HepG2 (cell line): ENCODE measurements around the gene LOXL3. TPM values are rescaled to one million over a fixed set of nuclear protein-coding genes. Genes with fewer than 3 reads are reported as not detected.

Experiments used
- AFF4 ChIP-seq: sonication (generic); formaldehyde crosslinking; IDR thresholded peaks from 2 replicates; pipeline ENCODE4 v1.4.0; 2020; ENCODE audit warnings: missing genetic modification reagents
- AGO1 ChIP-seq: fragments of 200-400 bp; formaldehyde crosslinking; IDR thresholded peaks from 2 replicates; pipeline ENCODE4 v1.6.1; 2017; ENCODE audit warnings: mild to moderate bottlenecking, low read depth, low read length, moderate library complexity; ENCODE audit not compliant: poor library complexity, severe bottlenecking
- AKAP8 ChIP-seq: sonication (generic); formaldehyde crosslinking; IDR thresholded peaks from 2 replicates; pipeline ENCODE4 v1.5.1; 2020; ENCODE audit warnings: mild to moderate bottlenecking, missing genetic modification reagents
- ASH2L ChIP-seq: fragments of 300-600, 200-600 bp; sonication (generic); IDR thresholded peaks from 2 replicates; pipeline ENCODE4 v1.7.0; 2017; ENCODE audit warnings: low read depth, mild to moderate bottlenecking, moderate library complexity, mixed read lengths, low read length; ENCODE audit not compliant: insufficient read length
- BRCA1 ChIP-seq: sonication (generic); formaldehyde crosslinking; IDR thresholded peaks from 2 replicates; pipeline ENCODE4 v1.4.0; 2020; ENCODE audit warnings: missing genetic modification reagents
- BRF2 ChIP-seq: sonication (generic); formaldehyde crosslinking; IDR thresholded peaks from 2 replicates; pipeline ENCODE4 v1.8.1; 2022; ENCODE audit warnings: mild to moderate bottlenecking, missing genetic modification reagents
- GLI4 ChIP-seq: sonication (generic); formaldehyde crosslinking; IDR thresholded peaks from 2 replicates; pipeline ENCODE4 v1.5.1; 2020; ENCODE audit warnings: missing genetic modification reagents, mild to moderate bottlenecking, moderate library complexity, borderline replicate concordance
- HDAC2 ChIP-seq: sonication (generic); formaldehyde crosslinking; IDR thresholded peaks from 2 replicates; pipeline ENCODE4 v1.4.0; 2020; ENCODE audit warnings: missing genetic modification reagents
- PPARG ChIP-seq: conservative IDR thresholded peaks from 2 replicates; pipeline ENCODE4 v1.6.1; 2016; ENCODE audit warnings: missing biosample characterization, missing genetic modification reagents
- STAT5B ChIP-seq: sonication (generic); formaldehyde crosslinking; IDR thresholded peaks from 2 replicates; pipeline ENCODE4 v1.4.0; 2020; ENCODE audit warnings: missing genetic modification reagents
- THAP11 ChIP-seq: IDR thresholded peaks from 2 replicates; pipeline ENCODE4 v1.6.1; 2016; ENCODE audit warnings: missing biosample characterization, missing genetic modification reagents
- YEATS4 ChIP-seq: sonication (generic); formaldehyde crosslinking; IDR thresholded peaks from 2 replicates; pipeline ENCODE4 v1.4.0; 2020; ENCODE audit warnings: missing genetic modification reagents, borderline replicate concordance
- ZNF432 ChIP-seq: sonication (generic); formaldehyde crosslinking; IDR thresholded peaks from 2 replicates; pipeline ENCODE4 v1.5.0; 2020; ENCODE audit warnings: missing genetic modification reagents, mild to moderate bottlenecking, borderline replicate concordance
- ZNF441 ChIP-seq: sonication (generic); formaldehyde crosslinking; IDR thresholded peaks from 2 replicates; pipeline ENCODE4 v1.7.0; 2021; ENCODE audit warnings: missing genetic modification reagents, borderline replicate concordance
- ZNF569 ChIP-seq: sonication (generic); formaldehyde crosslinking; IDR thresholded peaks from 2 replicates; pipeline ENCODE4 v1.5.0; 2020; ENCODE audit warnings: mild to moderate bottlenecking, missing genetic modification reagents, moderate library complexity, borderline replicate concordance
- ZNF770 ChIP-seq: sonication (generic); formaldehyde crosslinking; IDR thresholded peaks from 2 replicates; pipeline ENCODE4 v1.5.0; 2020; ENCODE audit warnings: mild to moderate bottlenecking, missing genetic modification reagents
- ZSCAN31 ChIP-seq: sonication (generic); formaldehyde crosslinking; IDR thresholded peaks from 2 replicates; pipeline ENCODE4 v1.5.0; 2020; ENCODE audit warnings: low read depth, mild to moderate bottlenecking, missing genetic modification reagents
- polyA plus RNA-seq, 8 experiments: library from polyadenylated mRNA; depleted of rRNA in 3 of 8; stranded (reverse) in 7 of 8; unstranded in 1 of 8; fragments of >200 nt; fragmentation: Illumina TruSeq in 4 of 8; extraction: Trizol in 4 of 8; gene quantifications; 2 replicates each; pipeline versions ENCODE4 v1.2.1 to v1.2.3, GENCODE V29; 2011 to 2016; ENCODE audit warnings: low read depth in 4 of 8, missing spikeins in 1 of 8, mixed read lengths in 1 of 8; ENCODE audit not compliant: insufficient read depth in 1 of 8
- total RNA-seq, 5 experiments: library from RNA; depleted of rRNA; stranded (reverse); fragments of >200 nt; fragmentation: Illumina TruSeq; extraction: Trizol; gene quantifications; 2 replicates each; pipeline ENCODE4 v1.2.3, GENCODE V29; 2016; ENCODE audit warnings: low read depth in 1 of 5
- TF ChIP-seq, protein P1 (sequence below): IDR thresholded peaks from 2 replicates; pipeline ENCODE4 v1.6.1; 2016
- TF ChIP-seq, protein P2 (sequence below): sonication (generic); formaldehyde crosslinking; IDR thresholded peaks from 2 replicates; pipeline ENCODE4 v1.9.0; 2022; ENCODE audit warnings: low read depth, missing genetic modification reagents

The LOXL3 gene
- total and polyA plus RNA-seq, 2 of the 13 experiments (the other 11 are each of a cell fraction or from before 2014, with no cell fraction given): 0.55 to 6.5 TPM

DNA sequence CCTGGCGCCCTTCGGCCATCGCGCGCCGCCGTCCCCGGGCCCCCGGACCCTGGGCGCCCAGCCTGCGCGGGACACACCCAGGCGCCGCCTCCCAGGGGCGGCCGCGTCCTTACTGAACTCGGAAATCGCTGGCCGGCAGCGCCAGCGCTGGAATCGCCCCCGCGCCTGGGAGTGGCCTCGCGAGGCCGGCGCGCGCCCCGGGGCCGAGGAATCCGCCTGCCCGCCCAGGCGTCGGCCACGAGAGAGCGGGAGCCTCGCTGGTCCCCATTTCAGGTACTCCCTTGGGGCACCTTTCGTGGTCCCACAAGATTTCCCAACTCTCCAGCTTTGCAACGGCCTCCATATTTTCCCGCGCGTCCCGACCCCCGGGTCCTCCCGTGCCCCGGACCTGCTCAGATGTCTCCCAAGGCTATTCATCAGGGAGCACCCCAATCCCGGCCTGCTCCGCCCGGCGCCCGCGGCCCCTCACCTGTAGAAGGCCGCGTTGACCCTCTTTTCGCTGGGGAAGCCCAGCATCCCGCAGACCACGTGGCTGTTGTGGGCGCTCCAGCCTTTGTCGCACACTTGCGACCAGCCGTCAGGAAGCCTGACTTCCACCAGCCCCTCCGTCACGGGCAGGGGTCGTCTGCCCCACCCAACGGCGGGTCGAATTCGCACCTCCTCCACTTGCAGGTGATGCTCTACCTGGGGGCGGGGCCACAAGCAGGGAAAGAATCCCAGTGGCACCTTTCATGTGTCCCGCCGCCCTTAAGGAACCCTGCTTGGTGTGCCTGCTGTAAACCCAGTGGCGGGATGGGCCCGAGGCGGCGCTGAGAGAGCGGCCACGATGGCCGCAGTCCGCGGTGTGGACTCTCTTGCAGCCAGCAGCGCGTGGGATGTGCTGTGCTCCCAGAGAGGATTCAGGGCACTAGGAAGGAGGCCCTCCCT is 4.6 kb downstream of the LOXL3 start (continued):
- TF ChIP-seq THAP11 (CRISPR knock-in tag): peak; percentile 33; the same call in 1 of the 2 replicates
- no peak for TF ChIP-seq GLI4 (CRISPR knock-in tag)
- TF ChIP-seq ASH2L: no peak
- peak; percentile 80 for TF ChIP-seq YEATS4
- TF ChIP-seq PPARG: no peak
- no peak for TF ChIP-seq STAT5B (CRISPR knock-in tag)
- TF ChIP-seq ZSCAN31 (CRISPR knock-in tag): peak; percentile 64; the same call in 1 of the 2 replicates
- TF ChIP-seq AGO1: no peak
- no peak for TF ChIP-seq ZNF569
- TF ChIP-seq BRCA1 (CRISPR knock-in tag): no peak
- TF ChIP-seq AKAP8 (CRISPR knock-in tag): 0 out of 2 replicates have a peak, but pooled peaks have one; percentile 8
- no peak for TF ChIP-seq ZNF441 (CRISPR knock-in tag)
- TF ChIP-seq, protein P1, sequence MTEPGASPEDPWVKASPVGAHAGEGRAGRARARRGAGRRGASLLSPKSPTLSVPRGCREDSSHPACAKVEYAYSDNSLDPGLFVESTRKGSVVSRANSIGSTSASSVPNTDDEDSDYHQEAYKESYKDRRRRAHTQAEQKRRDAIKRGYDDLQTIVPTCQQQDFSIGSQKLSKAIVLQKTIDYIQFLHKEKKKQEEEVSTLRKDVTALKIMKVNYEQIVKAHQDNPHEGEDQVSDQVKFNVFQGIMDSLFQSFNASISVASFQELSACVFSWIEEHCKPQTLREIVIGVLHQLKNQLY (CRISPR knock-in tag): no peak
- 0 out of 2 replicates have a peak, but pooled peaks have one; percentile 43 for TF ChIP-seq ZNF770 (CRISPR knock-in tag)
- no peak for TF ChIP-seq BRF2
- TF ChIP-seq ZNF432 (CRISPR knock-in tag): no peak
- TF ChIP-seq AFF4: no peak
- TF ChIP-seq, protein P2, sequence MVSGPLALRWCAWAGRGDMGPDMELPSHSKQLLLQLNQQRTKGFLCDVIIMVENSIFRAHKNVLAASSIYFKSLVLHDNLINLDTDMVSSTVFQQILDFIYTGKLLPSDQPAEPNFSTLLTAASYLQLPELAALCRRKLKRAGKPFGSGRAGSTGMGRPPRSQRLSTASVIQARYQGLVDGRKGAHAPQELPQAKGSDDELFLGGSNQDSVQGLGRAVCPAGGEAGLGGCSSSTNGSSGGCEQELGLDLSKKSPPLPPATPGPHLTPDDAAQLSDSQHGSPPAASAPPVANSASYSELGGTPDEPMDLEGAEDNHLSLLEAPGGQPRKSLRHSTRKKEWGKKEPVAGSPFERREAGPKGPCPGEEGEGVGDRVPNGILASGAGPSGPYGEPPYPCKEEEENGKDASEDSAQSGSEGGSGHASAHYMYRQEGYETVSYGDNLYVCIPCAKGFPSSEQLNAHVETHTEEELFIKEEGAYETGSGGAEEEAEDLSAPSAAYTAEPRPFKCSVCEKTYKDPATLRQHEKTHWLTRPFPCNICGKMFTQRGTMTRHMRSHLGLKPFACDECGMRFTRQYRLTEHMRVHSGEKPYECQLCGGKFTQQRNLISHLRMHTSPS (CRISPR knock-in tag): no peak
- no peak for TF ChIP-seq HDAC2 (CRISPR knock-in tag)
